DOHH2 (cell line): ENCODE data around the gene RIN3.

ENCODE experiments used
- H3F3A ChIP-seq: fragments of 200-600 bp; sonication (generic), shearing (Covaris generic); 2 replicates; pipeline ENCODE4 v1.6.0; 2016; ENCODE audit warnings: antibody characterized with exemption, mild to moderate bottlenecking; ENCODE audit not compliant: control insufficient read depth, insufficient read depth
- H3K27ac ChIP-seq: fragments of 200-600 bp; sonication (generic); 2 replicates; pipeline ENCODE4 v1.5.1; 2014; ENCODE audit warnings: low read depth, mild to moderate bottlenecking, low read length, moderate library complexity
- H3K27me3 ChIP-seq: fragments of 200-600 bp; sonication (generic); 2 replicates; pipeline ENCODE4 v1.6.1; 2014; ENCODE audit warnings: mild to moderate bottlenecking, low read length, mixed read lengths; ENCODE audit not compliant: control insufficient read depth
- H3K36me3 ChIP-seq: fragments of 200-600 bp; sonication (generic); 2 replicates; pipeline ENCODE4 v1.6.1; 2014; ENCODE audit warnings: mild to moderate bottlenecking, low read length, moderate library complexity, mixed read lengths; ENCODE audit not compliant: control insufficient read depth
- H3K4me1 ChIP-seq: fragments of 200-600 bp; sonication (generic); 2 replicates; pipeline ENCODE4 v1.6.1; 2014; ENCODE audit warnings: mild to moderate bottlenecking, low read length, mixed read lengths; ENCODE audit not compliant: control insufficient read depth
- H3K4me2 ChIP-seq: fragments of 200-600 bp; sonication (generic); 2 replicates; pipeline ENCODE4 v1.6.0; 2014; ENCODE audit warnings: mild to moderate bottlenecking, low read length, moderate library complexity
- H3K4me3 ChIP-seq: fragments of 200-600 bp; sonication (generic); 2 replicates; pipeline ENCODE4 v1.5.1; 2014; ENCODE audit warnings: mild to moderate bottlenecking, low read length, mixed read lengths
- H3K79me2 ChIP-seq: fragments of 200-600 bp; sonication (generic); 2 replicates; pipeline ENCODE4 v1.6.1; 2014; ENCODE audit warnings: mild to moderate bottlenecking, low read length, mixed read lengths; ENCODE audit not compliant: control insufficient read depth
- H3K9me2 ChIP-seq: fragments of 200-600 bp; sonication (generic); replicated peaks from 2 replicates; pipeline ENCODE4 v1.6.1; 2014; ENCODE audit warnings: mild to moderate bottlenecking, low read length, mixed read lengths; ENCODE audit not compliant: control insufficient read depth
- H3K9me3 ChIP-seq: fragments of 200-600 bp; sonication (generic); 2 replicates; pipeline ENCODE4 v1.6.1; 2014; ENCODE audit warnings: antibody characterized with exemption, low read length, mixed read lengths; ENCODE audit not compliant: control insufficient read depth, insufficient read depth
- H4K20me1 ChIP-seq: fragments of 200-600 bp; sonication (generic); 2 replicates; pipeline ENCODE4 v1.6.0; 2014; ENCODE audit warnings: low read depth, mild to moderate bottlenecking, antibody characterized with exemption, low read length, moderate library complexity; ENCODE audit not compliant: control insufficient read depth, insufficient read depth
- EZH2phosphoT487 ChIP-seq: fragments of 200-600 bp; sonication (generic); IDR thresholded peaks from 2 replicates; pipeline ENCODE4 v1.6.1; 2017; ENCODE audit warnings: borderline replicate concordance, mild to moderate bottlenecking, antibody characterized with exemption, low read length, moderate library complexity, mixed read lengths
- TF ChIP-seq, protein P1 (sequence below): fragments of 200-600 bp; sonication (generic); IDR thresholded peaks from one replicate; pipeline ENCODE4 v1.5.1; 2014; ENCODE audit warnings: antibody characterized with exemption, mild to moderate bottlenecking, low read depth, low read length; ENCODE audit not compliant: poor library complexity, severe bottlenecking

RIN3 gene

DNA sequence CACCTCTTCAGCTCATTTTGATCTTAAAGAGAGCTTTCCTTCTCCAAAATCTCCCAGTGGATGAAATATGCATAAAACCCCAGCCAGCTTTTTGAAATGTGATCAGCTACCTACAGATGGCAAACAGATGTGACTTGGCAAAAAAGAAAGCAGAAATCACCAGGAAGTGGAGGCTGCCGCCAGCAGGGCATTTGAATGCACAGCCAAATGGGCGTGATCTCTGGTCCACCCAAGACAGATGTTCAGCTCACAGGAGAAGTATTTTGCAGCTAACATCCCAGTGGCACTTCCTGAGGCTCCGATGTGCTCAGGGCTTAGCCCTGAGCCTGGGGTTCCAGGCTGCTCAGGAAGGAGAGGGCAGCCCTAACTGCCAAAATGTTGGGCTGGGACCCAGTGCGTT lies 156.6 kb downstream of the RIN3 start:
- Histone ChIP-seq H3K9me3 (no peaks in the 10 kb centered on the region), H3K36me3 (no peaks in the 10 kb centered on the region), H3F3A (no peaks in the 10 kb centered on the region), H3K4me2 (no peak overlapping the region), H3K9me2 (no peaks in the 10 kb centered on the region), H3K4me1 (peaks cover 33% of the 10 kb centered on the region), H3K27me3 (no peaks in the 10 kb centered on the region), H4K20me1 (no peaks in the 10 kb centered on the region), H3K79me2 (no peaks in the 10 kb centered on the region), H3K27ac (no peak overlapping the region), H3K4me3 (no peak overlapping the region)
- TF ChIP-seq, protein P1, sequence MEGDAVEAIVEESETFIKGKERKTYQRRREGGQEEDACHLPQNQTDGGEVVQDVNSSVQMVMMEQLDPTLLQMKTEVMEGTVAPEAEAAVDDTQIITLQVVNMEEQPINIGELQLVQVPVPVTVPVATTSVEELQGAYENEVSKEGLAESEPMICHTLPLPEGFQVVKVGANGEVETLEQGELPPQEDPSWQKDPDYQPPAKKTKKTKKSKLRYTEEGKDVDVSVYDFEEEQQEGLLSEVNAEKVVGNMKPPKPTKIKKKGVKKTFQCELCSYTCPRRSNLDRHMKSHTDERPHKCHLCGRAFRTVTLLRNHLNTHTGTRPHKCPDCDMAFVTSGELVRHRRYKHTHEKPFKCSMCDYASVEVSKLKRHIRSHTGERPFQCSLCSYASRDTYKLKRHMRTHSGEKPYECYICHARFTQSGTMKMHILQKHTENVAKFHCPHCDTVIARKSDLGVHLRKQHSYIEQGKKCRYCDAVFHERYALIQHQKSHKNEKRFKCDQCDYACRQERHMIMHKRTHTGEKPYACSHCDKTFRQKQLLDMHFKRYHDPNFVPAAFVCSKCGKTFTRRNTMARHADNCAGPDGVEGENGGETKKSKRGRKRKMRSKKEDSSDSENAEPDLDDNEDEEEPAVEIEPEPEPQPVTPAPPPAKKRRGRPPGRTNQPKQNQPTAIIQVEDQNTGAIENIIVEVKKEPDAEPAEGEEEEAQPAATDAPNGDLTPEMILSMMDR = no peak
- TF ChIP-seq EZH2phosphoT487 = no peak

DNA sequence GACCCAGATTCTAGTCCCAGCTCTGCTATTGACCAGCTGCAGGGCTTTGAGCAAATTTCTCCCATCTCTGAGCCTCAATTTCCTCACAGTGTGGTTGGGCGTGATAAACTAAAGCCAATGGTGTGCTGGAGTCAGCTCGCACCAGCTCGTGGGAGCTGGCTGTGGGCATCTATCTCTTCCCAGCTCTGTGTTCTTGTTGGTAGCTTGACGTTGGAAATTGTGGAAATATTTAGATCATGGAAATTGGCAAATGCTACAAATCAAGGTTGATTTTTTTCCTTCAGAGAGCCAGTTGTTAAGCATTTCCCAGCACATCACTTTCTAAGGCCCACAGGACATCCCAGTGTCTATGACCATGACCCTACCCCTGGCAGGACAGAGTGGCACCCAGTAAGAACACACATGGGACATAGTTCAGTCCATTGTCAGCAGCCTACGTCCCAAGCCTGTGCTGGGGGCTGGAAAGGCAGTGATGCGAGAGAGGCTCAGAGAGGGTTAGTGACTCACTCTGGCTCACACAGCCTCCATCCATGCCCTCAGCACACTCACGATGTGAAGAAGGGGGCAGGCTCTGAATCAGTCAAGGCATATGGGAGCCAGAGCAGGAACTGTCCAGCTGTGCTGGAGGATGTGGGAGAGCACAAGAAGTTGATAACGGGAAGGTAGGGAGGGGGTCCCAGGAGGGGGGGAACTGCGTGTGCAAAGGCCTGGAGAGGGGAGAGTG lies 157.2 kb downstream of the RIN3 start:
- Histone ChIP-seq H3K4me3 (no peak overlapping the region), H3K4me1 (peaks cover 33% of the 10 kb centered on the region), H3K27me3 (no peaks in the 10 kb centered on the region), H3F3A (no peaks in the 10 kb centered on the region), H3K36me3 (no peaks in the 10 kb centered on the region), H3K79me2 (no peaks in the 10 kb centered on the region), H3K27ac (no peak overlapping the region), H4K20me1 (no peaks in the 10 kb centered on the region), H3K9me3 (no peaks in the 10 kb centered on the region), H3K9me2 (no peaks in the 10 kb centered on the region), H3K4me2 (no peak overlapping the region)
- TF ChIP-seq, protein P1 = no peak
- TF ChIP-seq EZH2phosphoT487 = no peak

DNA sequence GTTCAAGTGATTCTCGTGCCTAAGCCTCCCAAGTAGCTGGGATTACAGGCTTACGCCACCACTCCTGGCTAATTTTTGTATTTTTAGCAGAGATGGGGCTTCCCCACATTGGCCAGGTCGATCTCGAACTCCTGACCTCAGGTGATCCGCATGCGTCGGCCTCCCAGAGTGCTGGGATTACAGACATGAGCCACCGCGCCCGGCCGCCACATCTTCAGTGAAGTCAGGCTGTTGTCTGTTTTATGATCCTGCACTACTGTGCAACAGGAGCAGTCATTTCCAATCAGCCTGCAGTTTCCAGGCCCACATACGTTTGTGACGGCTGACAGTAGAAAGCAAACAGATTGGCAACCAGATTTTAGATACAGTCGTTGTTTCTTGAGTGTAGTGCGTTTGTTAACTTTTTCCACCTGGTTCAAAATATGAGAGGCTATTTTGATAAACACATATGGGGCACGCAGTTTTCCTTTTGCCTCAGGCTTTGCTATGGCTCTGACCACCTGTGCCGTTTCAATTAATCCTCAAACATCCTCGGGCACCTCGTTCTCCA lies 160.1 kb downstream of the RIN3 start:
- Histone ChIP-seq H3K9me3 (no peaks in the 10 kb centered on the region), H3K4me3 (no peak overlapping the region), H3K79me2 (no peaks in the 10 kb centered on the region), H3K9me2 (no peaks in the 10 kb centered on the region), H3K4me1 (peaks cover 39% of the 10 kb centered on the region), H4K20me1 (no peaks in the 10 kb centered on the region), H3K27ac (no peak overlapping the region), H3F3A (no peaks in the 10 kb centered on the region), H3K27me3 (no peaks in the 10 kb centered on the region), H3K36me3 (no peaks in the 10 kb centered on the region), H3K4me2 (no peak overlapping the region)
- TF ChIP-seq, protein P1 = no peak
- TF ChIP-seq EZH2phosphoT487 = no peak
